HCT116 (cell line): Measurements from ENCODE around the gene CFAP77. TPM values are rescaled to one million over a fixed set of nuclear protein-coding genes. Genes with fewer than 3 reads are reported as not detected.

ENCODE experiments used
- ATAC-seq: fragments of 200-7000 bp; cut with Tn5 transposase; 2 replicates; pipeline ENCODE4 v1.9.1; 2020; ENCODE audit warnings: mild to moderate bottlenecking, moderate library complexity
- BruUV-seq: library from RNA; stranded (reverse); fragments of 400-500 nt; replicated peaks from 2 replicates; lab custom pipeline; 2021; lab: Mats Ljungman, UMichigan
- CTCF ChIA-PET: fragments of 300-600 bp; sonication (Branson Sonifier 250); formaldehyde crosslinking; loops from one replicate; lab custom pipeline; 2021; ENCODE audit warnings: antibody characterized with exemption; lab: Charles Lee
- POLR2A ChIA-PET: fragments of 300-600, 350-600 bp; sonication (Branson Sonifier 250); formaldehyde crosslinking; loops from one replicate; lab custom pipeline; 2021; ENCODE audit warnings: antibody characterized with exemption; lab: Charles Lee
- RAD21 ChIA-PET, 2 experiments: fragments of 300-600 bp; sonication (Branson Sonifier 250); formaldehyde crosslinking; loops; one replicate each; lab custom pipeline; 2023; ENCODE audit warnings: low total read pairs in 2 of 2; ENCODE audit not compliant: uncharacterized antibody in 2 of 2, unreplicated experiment in 2 of 2, low non-redundant PET in 1 of 2; lab: Charles Lee
- DNase-seq: peaks from one replicate; pipeline ENCODE4 v3.0.0-alpha.2; 2010; ENCODE audit warnings: low read depth, low spot score
- H2AFZ ChIP-seq: fragments of 200-600 bp; shearing (Covaris generic), sonication (generic); 2 replicates; pipeline ENCODE4 v1.6.1; 2017; ENCODE audit warnings: low read depth, mixed run types, mixed read lengths, antibody characterized with exemption, low read length; ENCODE audit not compliant: poor library complexity, severe bottlenecking
- H3K27ac ChIP-seq: 2 replicates; pipeline ENCODE4 v1.5.1; 2012; ENCODE audit warnings: low read depth, low read length
- H3K27me3 ChIP-seq: fragments of 200-600 bp; sonication (generic); 2 replicates; pipeline ENCODE4 v1.6.1; 2016; ENCODE audit warnings: mixed run types, low read length, mixed read lengths; ENCODE audit not compliant: insufficient read depth
- H3K36me3 ChIP-seq, 2 experiments: fragments of 200-500 bp in 1 of 2; fragments of 200-600 bp in 1 of 2; sonication (Bioruptor generic) in 1 of 2; sonication (generic) in 1 of 2; 2 replicates each; pipeline versions ENCODE4 v1.5.1 to v1.6.1; 2014 to 2016; ENCODE audit warnings: low read length in 2 of 2, inconsistent platforms in 1 of 2, mixed read lengths in 1 of 2, mixed run types in 1 of 2; ENCODE audit not compliant: insufficient read depth in 2 of 2, control insufficient read depth in 1 of 2
- H3K4me1 ChIP-seq, 2 experiments: fragments of 200-600 bp in 1 of 2; sonication (generic) in 1 of 2; 2 replicates each; pipeline versions ENCODE4 v1.5.1 to v1.6.1; 2012 to 2017; ENCODE audit warnings: low read length in 2 of 2, inconsistent platforms in 1 of 2, mild to moderate bottlenecking in 1 of 2, mixed read lengths in 1 of 2, mixed run types in 1 of 2, moderate library complexity in 1 of 2; ENCODE audit not compliant: insufficient read depth in 2 of 2, control insufficient read depth in 1 of 2
- H3K4me2 ChIP-seq: fragments of 200-600 bp; sonication (generic); 2 replicates; pipeline ENCODE4 v1.6.1; 2017; ENCODE audit warnings: mixed run types, low read length, mixed read lengths
- H3K4me3 ChIP-seq, 2 experiments: fragments of 200-600 bp in 1 of 2; sonication (generic) in 1 of 2; replicated peaks in 1 of 2; 2 replicates each; pipeline ENCODE4 v1.5.1; 2011 to 2016; ENCODE audit warnings: low read length in 2 of 2, control low read depth in 1 of 2, low read depth in 1 of 2, mild to moderate bottlenecking in 1 of 2, mixed read lengths in 1 of 2, mixed run types in 1 of 2
- H3K79me2 ChIP-seq: fragments of 200-600 bp; sonication (generic); 2 replicates; pipeline ENCODE4 v1.6.1; 2017; ENCODE audit warnings: mild to moderate bottlenecking, mixed run types, low read length, moderate library complexity, mixed read lengths; ENCODE audit not compliant: insufficient read depth
- H3K9ac ChIP-seq: fragments of 200-600 bp; sonication (generic); 2 replicates; pipeline ENCODE4 v1.6.1; 2016; ENCODE audit warnings: low read length, mixed read lengths
- H3K9me2 ChIP-seq: fragments of 200-600 bp; sonication (generic), shearing (Covaris generic); 2 replicates; pipeline ENCODE4 v1.6.1; 2017; ENCODE audit warnings: mixed run types, mild to moderate bottlenecking, moderate library complexity; ENCODE audit not compliant: insufficient read depth
- H3K9me3 ChIP-seq, 2 experiments: fragments of 200-500 bp in 1 of 2; fragments of 200-600 bp in 1 of 2; sonication (Bioruptor generic) in 1 of 2; sonication (generic) in 1 of 2; 2 replicates each; pipeline ENCODE4 v1.6.1; 2014 to 2017; ENCODE audit warnings: low read length in 2 of 2, mixed read lengths in 2 of 2, inconsistent platforms in 1 of 2, low read depth in 1 of 2, mild to moderate bottlenecking in 1 of 2, mixed run types in 1 of 2, moderate library complexity in 1 of 2; ENCODE audit not compliant: control insufficient read depth in 1 of 2, insufficient read depth in 1 of 2
- H4K20me1 ChIP-seq: fragments of 200-600 bp; sonication (generic), shearing (Covaris generic); 2 replicates; pipeline ENCODE4 v1.6.1; 2017; ENCODE audit warnings: mixed run types, mild to moderate bottlenecking, moderate library complexity; ENCODE audit not compliant: insufficient read depth
- CEBPB ChIP-seq: IDR thresholded peaks from 2 replicates; pipeline ENCODE4 v1.6.1; 2012; ENCODE audit warnings: low read depth
- EZH2 ChIP-seq: fragments of 200-600 bp; sonication (generic); IDR thresholded peaks from 2 replicates; pipeline ENCODE4 v1.6.1; 2017; ENCODE audit warnings: antibody characterized with exemption, mixed run types
- EZH2phosphoT487 ChIP-seq: fragments of 200-600 bp; IDR thresholded peaks from 2 replicates; pipeline ENCODE4 v1.6.1; 2018; ENCODE audit warnings: antibody characterized with exemption, borderline replicate concordance
- FOSL1 ChIP-seq: IDR thresholded peaks from 2 replicates; pipeline ENCODE4 v1.6.1; 2012; ENCODE audit warnings: low read depth
- JUND ChIP-seq: IDR thresholded peaks from 2 replicates; pipeline ENCODE4 v1.6.1; 2012
- MAX ChIP-seq: IDR thresholded peaks from 2 replicates; pipeline ENCODE4 v1.6.1; 2012
- POLR2AphosphoS5 ChIP-seq: IDR thresholded peaks from 2 replicates; pipeline ENCODE4 v1.6.1; 2011; ENCODE audit warnings: mild to moderate bottlenecking, low read depth, low read length, moderate library complexity
- SIN3A ChIP-seq: IDR thresholded peaks from 2 replicates; pipeline ENCODE4 v1.6.1; 2012; ENCODE audit warnings: low read depth
- SRF ChIP-seq: IDR thresholded peaks from 2 replicates; pipeline ENCODE4 v1.6.1; 2012; ENCODE audit warnings: low read depth
- TCF7L2 ChIP-seq: IDR thresholded peaks from 2 replicates; pipeline ENCODE4 v1.7.0; 2011; ENCODE audit warnings: borderline replicate concordance, inconsistent platforms; ENCODE audit not compliant: insufficient read depth, insufficient read length; ENCODE audit errors: extremely low read depth
- ZFX ChIP-seq: fragments of 450-650 bp; IDR thresholded peaks from 2 replicates; pipeline ENCODE4 v1.6.1; 2017
- ZNF274 ChIP-seq: fragments of 200-500 bp; sonication (Bioruptor generic); IDR thresholded peaks from 2 replicates; pipeline ENCODE4 v1.6.1; 2014; ENCODE audit warnings: mild to moderate bottlenecking, low read depth, low read length, inconsistent platforms
- intact Hi-C: fragments of 100-400 bp; cut with micrococcal nuclease; formaldehyde crosslinking; loops from 2 replicates; pipeline ENCODE4 v1.10.0; 2022
- total RNA-seq: library from RNA; stranded (reverse); gene quantifications from one replicate; pipeline ENCODE4 v1.2.1, GENCODE V29; 2021; ENCODE audit not compliant: unreplicated experiment

The CFAP77 gene
- total RNA-seq, 1 experiment from 2014 or later, result 0.98 TPM

- Histone ChIP-seq H3K4me2 (no peak overlapping the region), H3K27me3 (no peaks in the 10 kb centered on the region), H4K20me1 (no peaks in the 10 kb centered on the region), H3K36me3 (no peaks in the 10 kb centered on the region), H2AFZ (no peak overlapping the region), H3K27ac (no peak overlapping the region), H3K9me3 (no peaks in the 10 kb centered on the region), H3K4me3 (no peak overlapping the region), H3K9ac (no peak overlapping the region), H3K4me1 (no peaks in the 10 kb centered on the region), H3K79me2 (no peaks in the 10 kb centered on the region), H3K9me2 (no peaks in the 10 kb centered on the region)
- ATAC-seq, result no peak
- intact Hi-C loops, result no loop called here
- ChIA-PET CTCF (no interaction called here), POLR2A (no interaction called here), RAD21 (no interaction called here)
- TF ChIP-seq JUND (no peak), EZH2phosphoT487 (no peak), SIN3A (no peak), POLR2AphosphoS5 (no peak), SRF (no peak), EZH2 (no peak)
- no TSS peak for BruUV-seq
- DNase-seq, result no peak
Measured at GRCh38 chr9:132538071-132538470, 128.1 kb downstream of the CFAP77 start.

- ATAC-seq, result no peak
- H3K27me3 ChIP-seq, result no peaks in the 10 kb centered on the region
Measured at GRCh38 chr9:132539096-132539495, 129.1 kb downstream of the CFAP77 start.

More at GRCh38 chr9:132539096-132539495, 129.1 kb downstream of the CFAP77 start:
- no peak overlapping the region for H2AFZ ChIP-seq
- H3K36me3 ChIP-seq, result no peaks in the 10 kb centered on the region
- no peaks in the 10 kb centered on the region for H3K9me3 ChIP-seq
- no peaks in the 10 kb centered on the region for H3K9me2 ChIP-seq
- H3K27ac ChIP-seq, result no peak overlapping the region
- no peak overlapping the region for H3K9ac ChIP-seq
- no peak overlapping the region for H3K4me3 ChIP-seq
- no peak overlapping the region for H3K4me2 ChIP-seq
- TF ChIP-seq MAX (no peak), FOSL1 (no peak), ZNF274 (no peak), CEBPB (no peak), ZFX (no peak), TCF7L2 (no peak)
- RAD21 ChIA-PET, result no interaction called here
- POLR2A ChIA-PET, result no interaction called here
- BruUV-seq, result no TSS peak
- no peaks in the 10 kb centered on the region for H3K79me2 ChIP-seq
- no peaks in the 10 kb centered on the region for H4K20me1 ChIP-seq
- no peak for DNase-seq
- CTCF ChIA-PET, result interaction anchor here (0.6 kb wide), 1 partner anchor 282 kb away, joined by 3 read pairs; no protein-coding TSS in a partner anchor
- intact Hi-C loops, result no loop called here
- no peaks in the 10 kb centered on the region for H3K4me1 ChIP-seq
